DOHH2 (cell line): ENCODE results near the gene PTH2.

Experiments used
- H3F3A ChIP-seq: fragments of 200-600 bp; sonication (generic), shearing (Covaris generic); 2 replicates; pipeline ENCODE4 v1.6.0; 2016; ENCODE audit warnings: antibody characterized with exemption, mild to moderate bottlenecking; ENCODE audit not compliant: control insufficient read depth, insufficient read depth
- H3K27ac ChIP-seq: fragments of 200-600 bp; sonication (generic); 2 replicates; pipeline ENCODE4 v1.5.1; 2014; ENCODE audit warnings: low read depth, mild to moderate bottlenecking, low read length, moderate library complexity
- H3K27me3 ChIP-seq: fragments of 200-600 bp; sonication (generic); 2 replicates; pipeline ENCODE4 v1.6.1; 2014; ENCODE audit warnings: mild to moderate bottlenecking, low read length, mixed read lengths; ENCODE audit not compliant: control insufficient read depth
- H3K36me3 ChIP-seq: fragments of 200-600 bp; sonication (generic); 2 replicates; pipeline ENCODE4 v1.6.1; 2014; ENCODE audit warnings: mild to moderate bottlenecking, low read length, moderate library complexity, mixed read lengths; ENCODE audit not compliant: control insufficient read depth
- H3K4me1 ChIP-seq: fragments of 200-600 bp; sonication (generic); 2 replicates; pipeline ENCODE4 v1.6.1; 2014; ENCODE audit warnings: mild to moderate bottlenecking, low read length, mixed read lengths; ENCODE audit not compliant: control insufficient read depth
- H3K4me2 ChIP-seq: fragments of 200-600 bp; sonication (generic); 2 replicates; pipeline ENCODE4 v1.6.0; 2014; ENCODE audit warnings: mild to moderate bottlenecking, low read length, moderate library complexity
- H3K4me3 ChIP-seq: fragments of 200-600 bp; sonication (generic); 2 replicates; pipeline ENCODE4 v1.5.1; 2014; ENCODE audit warnings: mild to moderate bottlenecking, low read length, mixed read lengths
- H3K79me2 ChIP-seq: fragments of 200-600 bp; sonication (generic); 2 replicates; pipeline ENCODE4 v1.6.1; 2014; ENCODE audit warnings: mild to moderate bottlenecking, low read length, mixed read lengths; ENCODE audit not compliant: control insufficient read depth
- H3K9me2 ChIP-seq: fragments of 200-600 bp; sonication (generic); replicated peaks from 2 replicates; pipeline ENCODE4 v1.6.1; 2014; ENCODE audit warnings: mild to moderate bottlenecking, low read length, mixed read lengths; ENCODE audit not compliant: control insufficient read depth
- H3K9me3 ChIP-seq: fragments of 200-600 bp; sonication (generic); 2 replicates; pipeline ENCODE4 v1.6.1; 2014; ENCODE audit warnings: antibody characterized with exemption, low read length, mixed read lengths; ENCODE audit not compliant: control insufficient read depth, insufficient read depth
- H4K20me1 ChIP-seq: fragments of 200-600 bp; sonication (generic); 2 replicates; pipeline ENCODE4 v1.6.0; 2014; ENCODE audit warnings: low read depth, mild to moderate bottlenecking, antibody characterized with exemption, low read length, moderate library complexity; ENCODE audit not compliant: control insufficient read depth, insufficient read depth
- CTCF ChIP-seq: fragments of 200-600 bp; sonication (generic); IDR thresholded peaks from one replicate; pipeline ENCODE4 v1.5.1; 2014; ENCODE audit warnings: antibody characterized with exemption, mild to moderate bottlenecking, low read depth, low read length; ENCODE audit not compliant: poor library complexity, severe bottlenecking
- EZH2phosphoT487 ChIP-seq: fragments of 200-600 bp; sonication (generic); IDR thresholded peaks from 2 replicates; pipeline ENCODE4 v1.6.1; 2017; ENCODE audit warnings: borderline replicate concordance, mild to moderate bottlenecking, antibody characterized with exemption, low read length, moderate library complexity, mixed read lengths

The PTH2 gene

GRCh38 chr19:49395581-49396407, 27.4 kb downstream of the PTH2 start:
- no peaks in the 10 kb centered on the region for H3K36me3 ChIP-seq
- H3K4me2 ChIP-seq: no peak overlapping the region
- peaks cover 26% of the 10 kb centered on the region for H3K4me1 ChIP-seq
- H3K9me3 ChIP-seq: no peaks in the 10 kb centered on the region
- H3K27me3 ChIP-seq: no peaks in the 10 kb centered on the region
- H4K20me1 ChIP-seq: no peaks in the 10 kb centered on the region
- H3K27ac ChIP-seq: no peak overlapping the region
- no peaks in the 10 kb centered on the region for H3K79me2 ChIP-seq
- H3K9me2 ChIP-seq: no peaks in the 10 kb centered on the region
- peaks cover 6% of the 10 kb centered on the region for H3F3A ChIP-seq
- H3K4me3 ChIP-seq: no peak overlapping the region
- TF ChIP-seq CTCF (no peak), EZH2phosphoT487 (no peak)

GRCh38 chr19:49393881-49394280, 29.4 kb downstream of the PTH2 start:
- no peak overlapping the region for H3K4me2 ChIP-seq
- no peak overlapping the region for H3K4me3 ChIP-seq

GRCh38 chr19:49391581-49392399, 31.5 kb downstream of the PTH2 start:
- Histone ChIP-seq H3K9me3 (no peaks in the 10 kb centered on the region), H3K27me3 (no peaks in the 10 kb centered on the region), H4K20me1 (no peaks in the 10 kb centered on the region), H3K27ac (peak overlapping the region; percentile 39), H3K4me1 (peaks cover 57% of the 10 kb centered on the region), H3K4me3 (peak overlapping the region; percentile 26), H3K36me3 (no peaks in the 10 kb centered on the region), H3K4me2 (peak overlapping the region; percentile 57), H3F3A (peaks cover 9% of the 10 kb centered on the region), H3K9me2 (no peaks in the 10 kb centered on the region), H3K79me2 (no peaks in the 10 kb centered on the region)
- TF ChIP-seq EZH2phosphoT487 (no peak), CTCF (peak; percentile 96)

More at GRCh38 chr19:49393881-49394280, 29.4 kb downstream of the PTH2 start:
- no peaks in the 10 kb centered on the region for H4K20me1 ChIP-seq
- no peaks in the 10 kb centered on the region for H3K79me2 ChIP-seq
- H3K4me1 ChIP-seq: peaks cover 37% of the 10 kb centered on the region
- H3K36me3 ChIP-seq: no peaks in the 10 kb centered on the region
- H3K9me3 ChIP-seq: no peaks in the 10 kb centered on the region
- no peaks in the 10 kb centered on the region for H3K27me3 ChIP-seq
- peaks cover 6% of the 10 kb centered on the region for H3F3A ChIP-seq
- TF ChIP-seq EZH2phosphoT487: no peak
- TF ChIP-seq CTCF: no peak
- no peaks in the 10 kb centered on the region for H3K9me2 ChIP-seq
- no peak overlapping the region for H3K27ac ChIP-seq
